HG03442 (cell line): ENCODE measurements around the gene ZBTB20.
A peak's percentile ranks its signal among the peaks of the same experiment; 100 is the strongest.
"Not testable (repeated sequence)": the region's sequence is repeated elsewhere in the genome, so short reads cannot be mapped to it uniquely, and the experiment has no call there.

Experiments used
- ATAC-seq: cut with Tn5 transposase; IDR thresholded peaks from one replicate; pipeline ENCODE4 v1.9.1; 2021; ENCODE audit warnings: mild to moderate bottlenecking, moderate library complexity; ENCODE audit not compliant: unreplicated experiment

Gene ZBTB20

DNA sequence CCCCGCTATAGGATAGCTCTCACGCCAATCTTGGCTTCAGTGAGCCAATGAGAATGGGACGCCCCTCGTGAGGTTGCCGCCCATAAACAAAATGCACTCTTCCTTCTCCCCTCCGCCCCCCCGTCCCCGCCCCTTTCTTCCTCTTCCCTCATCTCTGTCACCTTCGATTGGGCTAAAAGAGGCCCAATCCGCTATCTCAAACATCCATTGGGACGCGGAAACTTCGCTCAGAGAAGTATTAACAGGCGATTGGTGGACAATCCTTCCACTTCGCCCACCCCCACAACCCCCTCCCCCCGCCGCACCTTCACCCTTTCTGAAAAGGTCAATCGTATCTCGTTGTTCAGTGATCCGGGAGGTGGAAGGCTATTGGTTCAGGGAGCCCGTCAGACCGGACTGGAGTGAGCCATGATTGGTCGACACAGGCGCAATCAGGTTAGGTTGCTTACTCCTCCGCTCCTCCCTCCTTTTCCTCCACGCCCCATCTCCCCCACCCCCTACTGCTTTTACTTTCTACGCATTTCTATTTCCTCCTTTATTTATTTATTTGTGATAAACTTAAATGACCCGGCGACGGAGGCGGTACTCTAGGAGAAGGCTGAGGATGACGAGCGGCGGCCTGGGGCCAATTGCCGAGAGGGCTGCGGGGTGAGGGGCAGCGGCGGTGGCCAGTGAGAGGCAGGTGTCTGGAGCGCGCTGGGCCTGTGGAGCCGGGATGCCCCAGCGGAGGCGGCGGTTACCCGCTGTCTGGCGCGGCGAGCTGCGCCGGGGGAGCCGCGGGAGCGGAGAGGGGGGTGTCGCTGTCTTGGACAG, 447 bp upstream of the ZBTB20 start:
- ATAC-seq = peak; percentile 76

DNA sequence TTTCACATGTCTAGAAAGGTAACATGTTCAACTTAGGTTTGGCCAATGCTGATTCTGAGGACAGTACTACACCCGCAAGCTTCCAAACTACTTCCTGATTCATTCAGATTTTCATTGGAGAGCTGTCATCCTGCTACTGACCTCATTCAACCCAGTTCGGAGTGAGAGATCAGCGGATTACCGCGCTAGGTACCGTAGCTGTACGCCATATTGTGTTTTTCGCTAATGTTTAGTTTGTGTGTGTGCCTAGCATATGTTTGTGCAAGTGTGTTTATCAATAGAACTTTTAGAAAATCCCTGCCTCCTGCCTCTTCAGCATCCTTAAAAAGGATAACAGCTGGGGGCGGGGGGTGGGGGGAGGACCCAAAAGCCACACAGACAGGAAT, 1.1 kb downstream of the ZBTB20 start:
- no peak for ATAC-seq

DNA sequence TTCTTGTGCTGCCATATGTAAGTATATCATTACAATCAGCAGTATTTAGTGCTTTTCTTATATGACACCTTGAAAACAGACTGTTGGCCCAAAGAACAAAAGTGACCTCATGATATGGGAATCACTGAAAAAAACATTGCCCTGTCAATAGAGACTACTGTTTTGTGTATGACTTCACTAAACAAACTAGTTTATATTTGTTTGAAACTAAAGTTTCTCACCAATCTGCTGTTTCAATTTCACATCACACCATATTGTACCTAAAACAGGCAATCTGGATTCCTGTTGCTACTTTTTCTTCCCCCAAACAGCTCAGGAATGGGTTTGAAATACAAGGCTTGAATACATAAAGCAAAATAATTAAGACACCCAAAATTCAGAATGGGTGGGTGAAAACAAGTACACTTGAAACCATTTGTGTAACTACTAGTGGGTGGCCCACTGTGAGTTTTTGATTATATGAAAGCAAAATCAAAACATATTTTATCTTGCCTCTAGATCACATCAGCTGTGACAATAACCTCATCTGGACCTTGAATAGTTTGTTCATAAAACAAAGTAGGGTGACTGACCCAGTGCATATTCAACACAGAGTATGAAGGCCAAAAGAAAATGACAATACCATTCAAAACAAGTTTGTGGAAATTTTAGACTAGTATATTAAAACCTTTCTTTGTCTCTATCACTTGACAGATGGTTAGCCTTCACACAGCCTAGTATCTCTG, 5.9 kb downstream of the ZBTB20 start:
- peak; percentile 49 for ATAC-seq

DNA sequence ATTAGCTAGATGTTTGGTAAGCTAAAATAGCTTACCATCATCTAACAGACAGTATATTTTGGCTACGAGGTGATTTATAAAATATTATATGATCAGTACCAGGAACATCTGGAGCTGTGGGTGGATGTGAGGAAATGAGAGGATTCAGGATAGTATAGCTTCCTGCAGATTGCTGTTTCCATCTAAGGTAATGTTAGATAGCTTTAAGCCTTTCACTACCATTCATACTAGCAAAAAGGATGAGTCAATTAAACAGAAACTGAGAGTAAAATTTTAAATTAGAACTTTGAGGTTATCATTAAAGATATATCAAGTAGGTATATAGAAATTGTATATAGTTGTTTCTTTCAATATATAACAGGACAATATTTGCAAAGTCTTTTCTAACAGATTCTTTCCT, 8.0 kb downstream of the ZBTB20 start:
- peak; percentile 42 for ATAC-seq

DNA sequence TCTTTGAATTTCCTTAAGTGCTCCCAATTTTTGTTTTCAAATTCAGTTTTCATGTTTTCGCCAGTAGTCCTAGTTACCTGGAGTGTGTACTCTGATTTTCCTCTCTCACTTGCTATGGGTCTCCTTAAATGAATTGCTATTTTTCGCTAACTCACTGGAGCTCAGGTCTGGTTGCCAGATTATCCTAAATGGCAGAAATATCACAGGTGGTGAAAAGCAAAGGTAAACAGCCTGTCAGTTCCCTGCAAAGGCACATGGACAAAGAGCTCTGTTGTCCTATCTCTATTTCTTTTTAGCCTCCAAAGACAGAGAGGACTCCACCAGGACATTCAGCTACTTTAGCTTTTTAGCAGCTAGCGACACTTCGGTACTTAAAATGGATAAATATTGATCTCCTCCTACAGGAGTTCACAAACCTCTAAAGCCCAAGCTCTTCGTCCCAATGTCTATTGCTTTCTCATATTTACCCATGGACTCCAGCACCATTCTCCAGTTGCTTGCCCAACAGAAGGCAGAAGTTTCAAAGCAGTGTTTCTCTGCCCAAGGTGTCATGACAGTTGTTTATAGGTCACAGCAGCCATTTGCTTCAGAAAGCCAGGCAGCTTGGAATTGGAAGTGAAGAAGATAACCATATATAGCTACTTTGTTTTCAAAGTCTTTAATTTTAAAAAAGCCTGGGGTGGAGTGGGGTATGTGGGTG, 12.3 kb downstream of the ZBTB20 start:
- no peak for ATAC-seq

DNA sequence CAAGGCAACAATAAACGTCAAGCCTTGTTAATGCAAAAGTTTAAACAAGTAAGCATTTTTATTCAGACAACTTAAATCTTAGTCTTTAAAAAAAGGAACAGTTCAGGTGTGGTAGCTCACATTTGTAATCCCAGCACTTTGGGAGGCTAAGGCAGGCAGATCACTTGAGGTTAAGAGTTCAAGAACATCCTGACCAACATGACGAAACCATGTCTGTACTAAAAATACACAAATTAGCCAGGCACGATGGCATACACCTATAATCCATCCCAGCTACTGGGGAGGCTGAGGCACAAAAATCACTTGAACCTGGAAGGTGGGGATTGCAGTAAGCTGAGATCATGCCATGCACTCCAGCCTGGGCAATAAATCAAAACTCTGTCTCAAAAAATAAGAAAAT, 19.9 kb downstream of the ZBTB20 start:
- ATAC-seq = no peak

DNA sequence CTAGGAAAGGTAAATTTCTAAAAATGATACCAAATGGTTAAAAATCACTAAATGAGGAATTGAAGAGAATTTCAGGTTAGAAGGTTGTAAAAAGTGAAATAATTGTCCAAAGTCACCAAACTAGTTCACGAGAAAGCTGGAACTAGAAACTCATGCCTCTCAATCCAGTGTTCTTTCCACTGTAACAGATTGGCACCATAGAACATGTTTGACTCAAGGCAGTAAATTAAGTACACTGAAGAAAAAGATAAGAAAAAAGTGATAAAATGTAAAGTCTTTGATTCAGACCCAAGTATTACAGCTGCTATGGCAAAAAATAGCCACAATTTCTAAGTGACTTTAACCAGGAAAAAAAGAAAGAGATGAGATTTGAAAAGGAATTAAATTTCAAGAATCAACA, 26.5 kb downstream of the ZBTB20 start:
- ATAC-seq = no peak

DNA sequence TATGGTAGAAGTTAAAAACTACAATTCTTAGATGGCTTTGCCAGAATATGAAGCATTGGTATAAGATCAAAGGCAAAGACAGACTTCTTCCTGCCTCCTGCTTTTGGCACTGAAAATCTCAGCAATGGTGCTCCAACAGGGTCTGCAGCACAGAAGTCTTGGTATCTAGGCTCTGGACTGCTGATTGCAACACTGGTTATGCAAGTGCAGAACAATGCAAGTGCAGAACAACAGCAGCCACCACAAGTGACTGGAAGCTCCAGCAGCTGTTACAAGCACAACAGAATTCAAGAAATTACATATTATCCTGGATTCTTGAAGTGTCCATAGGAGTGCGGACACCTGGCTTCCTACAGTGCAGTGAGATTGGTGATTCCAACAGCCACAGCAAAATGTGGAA, 33.7 kb downstream of the ZBTB20 start:
- ATAC-seq = no peak

DNA sequence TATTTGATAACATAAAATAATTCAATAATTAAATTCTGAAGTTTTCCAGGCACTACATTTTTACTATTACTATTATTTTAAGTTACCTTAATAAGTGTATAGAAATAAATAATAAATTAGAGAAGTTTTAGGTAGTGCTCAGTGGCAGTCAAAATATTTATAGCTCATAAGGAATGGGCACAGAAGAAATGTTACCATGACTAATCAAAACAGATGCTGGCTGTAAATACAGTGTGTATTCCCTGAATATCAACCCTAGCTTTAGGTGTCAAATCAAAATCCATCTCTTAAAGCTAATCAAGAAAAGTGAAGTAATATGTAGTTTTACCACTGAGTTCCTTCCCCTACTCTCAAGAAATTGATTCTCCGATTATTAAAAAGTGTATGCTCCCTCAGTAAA, 35.5 kb downstream of the ZBTB20 start:
- no peak for ATAC-seq

DNA sequence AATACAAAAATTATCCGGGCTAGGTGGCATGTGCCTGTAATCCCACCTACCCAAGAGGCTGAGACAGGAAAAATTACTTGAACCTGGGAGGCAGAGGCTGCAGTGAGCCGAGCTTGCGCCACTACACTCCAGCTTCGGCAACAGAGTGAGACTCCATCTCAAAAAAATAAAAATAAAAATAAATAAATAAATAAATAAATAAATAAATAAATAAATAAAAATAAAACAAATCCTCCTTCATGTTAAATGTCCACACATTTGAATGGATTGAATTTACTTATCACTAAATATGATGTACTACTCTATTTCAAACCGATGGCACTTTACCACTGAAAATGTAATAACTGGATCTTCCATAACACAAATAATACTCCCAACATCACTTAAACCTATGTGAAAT, 36.3 kb downstream of the ZBTB20 start:
- no peak for ATAC-seq

DNA sequence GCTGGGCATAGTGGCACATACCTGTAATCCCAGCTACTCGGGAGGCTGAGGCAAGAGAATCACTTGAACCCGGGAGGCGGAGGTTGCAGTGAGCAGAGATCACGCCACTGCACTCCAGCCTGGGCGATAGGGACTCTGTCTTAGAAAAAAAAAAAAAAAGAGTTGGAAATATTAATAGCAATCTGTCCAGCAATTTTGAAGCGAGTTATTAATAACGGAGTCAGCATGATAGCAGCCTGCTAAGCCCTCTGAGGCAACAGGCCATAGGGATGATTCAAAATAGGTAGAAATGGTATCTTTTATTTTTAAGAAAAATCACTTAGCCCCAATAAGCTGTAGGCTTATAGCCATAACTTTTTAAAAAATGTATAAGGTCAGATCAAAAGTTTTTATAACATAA, 37.0 kb downstream of the ZBTB20 start:
- ATAC-seq = not testable (repeated sequence)

DNA sequence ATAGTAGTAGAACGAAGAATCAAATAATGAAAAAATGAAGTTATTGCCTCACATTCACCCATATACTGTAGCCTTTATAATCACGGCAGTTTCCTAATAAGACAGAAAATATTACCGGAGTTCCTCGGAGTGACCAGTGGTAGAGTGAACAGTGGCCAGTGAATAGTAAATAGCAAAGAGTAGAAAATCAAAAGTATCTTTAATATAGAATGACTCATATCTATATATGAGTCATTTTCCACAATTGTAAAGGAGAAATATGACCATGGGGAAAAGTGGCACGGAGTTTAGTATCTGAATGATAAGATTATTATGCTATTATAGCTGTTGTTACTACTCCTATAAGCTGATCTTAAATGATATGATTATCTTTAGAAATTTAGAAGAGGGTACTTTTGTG, 38.5 kb downstream of the ZBTB20 start:
- ATAC-seq = no peak

DNA sequence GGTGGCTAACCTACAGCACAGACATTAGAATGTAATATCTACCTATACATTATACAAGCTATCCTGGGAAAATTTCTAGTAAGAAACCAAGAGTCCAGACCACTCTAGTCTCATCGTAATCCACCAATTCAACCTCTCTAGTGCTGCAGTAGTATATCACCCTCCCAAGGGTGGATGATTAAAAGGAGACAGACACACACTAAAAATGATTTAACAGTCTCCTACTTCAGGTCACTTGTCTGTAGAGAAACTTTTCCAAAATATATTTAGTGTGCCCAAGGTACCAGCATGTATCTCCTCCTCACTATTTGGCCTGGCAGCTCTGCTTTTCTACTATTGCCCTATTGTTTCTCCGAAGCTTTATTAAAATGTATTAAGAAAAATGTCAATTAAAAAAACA, 45.0 kb downstream of the ZBTB20 start:
- no peak for ATAC-seq

DNA sequence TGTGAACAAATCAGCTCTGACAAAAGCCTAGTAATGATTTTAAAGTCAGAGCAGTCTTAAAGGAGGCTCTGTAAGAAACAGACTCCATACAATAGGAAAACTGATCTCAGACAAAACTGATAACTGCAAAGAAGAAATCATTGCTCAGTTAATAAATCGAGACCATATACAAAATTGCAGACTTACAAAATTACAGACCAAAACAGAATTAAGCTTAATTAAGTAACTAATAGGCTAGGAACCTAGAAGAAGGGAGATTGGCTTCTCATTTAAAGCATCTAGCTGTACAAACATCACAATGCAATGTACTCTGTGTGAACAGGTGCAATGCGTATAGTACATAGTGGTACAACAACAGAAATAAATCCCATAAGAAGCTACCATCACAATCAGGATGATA, 46.3 kb downstream of the ZBTB20 start:
- ATAC-seq = no peak

DNA sequence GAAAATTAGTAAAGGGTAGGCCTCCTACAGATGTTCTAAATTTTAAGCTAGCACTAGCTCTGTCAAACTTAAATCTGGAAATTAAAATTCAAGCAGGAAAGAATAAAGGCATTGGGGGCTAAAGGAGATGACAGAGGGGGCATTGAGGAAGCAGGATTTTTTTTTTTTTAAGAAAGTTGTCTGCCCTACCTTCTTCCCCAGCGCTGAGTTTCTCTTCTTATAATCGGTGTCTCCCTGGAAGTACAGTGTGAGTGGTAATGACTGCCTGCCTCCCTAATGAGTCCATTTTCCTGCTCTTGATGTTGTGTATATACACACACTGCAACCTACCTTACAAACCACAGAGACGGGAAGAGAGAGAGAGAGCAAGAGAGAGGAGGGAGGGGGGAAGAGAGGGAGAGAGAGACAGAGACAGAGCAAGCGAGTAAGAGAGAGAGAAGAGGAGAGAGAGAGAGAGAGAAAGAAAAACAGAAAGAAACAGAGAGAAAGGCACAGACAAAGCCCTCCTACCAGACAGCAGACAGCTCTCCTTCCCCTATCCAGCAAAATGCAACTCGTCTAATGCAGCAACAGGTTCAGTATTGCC, 47.0 kb downstream of the ZBTB20 start:
- peak; percentile 79 for ATAC-seq

DNA sequence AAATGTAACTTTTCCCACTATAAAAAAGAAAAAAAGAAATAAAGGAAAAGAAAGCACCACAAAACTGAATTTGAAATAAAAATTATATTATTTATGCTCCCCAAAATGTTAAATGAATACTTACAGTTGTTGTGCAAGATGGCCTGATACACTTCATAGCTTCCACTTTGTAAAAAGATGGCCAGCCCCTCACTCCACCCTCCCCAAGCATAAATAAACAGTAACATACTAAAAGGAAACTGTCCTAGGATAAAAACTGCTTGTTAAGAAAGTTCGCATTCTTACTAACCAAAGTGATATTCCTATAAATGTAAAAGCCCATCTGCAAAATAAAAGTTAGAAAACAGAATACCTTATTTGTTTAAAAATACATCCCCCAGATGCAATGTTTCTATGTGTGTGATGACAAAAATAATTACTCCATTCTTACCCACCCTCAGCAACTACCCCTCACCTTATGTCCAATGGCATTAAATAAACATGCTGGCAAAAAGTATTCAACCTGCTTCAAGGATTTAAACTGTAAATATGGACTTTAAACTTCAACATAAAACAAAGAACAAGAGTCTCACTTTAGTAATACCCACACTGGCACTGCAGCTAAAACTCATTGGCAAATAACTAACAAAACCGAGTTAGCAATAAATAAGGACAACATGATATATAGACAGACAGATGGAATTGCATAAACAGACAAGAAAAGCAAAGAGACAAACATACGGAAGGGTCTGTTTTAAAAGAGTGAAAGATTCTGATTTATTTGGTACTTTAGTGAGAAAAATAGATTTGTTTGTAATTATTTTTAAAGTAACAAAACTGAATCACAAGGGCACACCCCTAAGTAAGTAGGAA, 47.7 kb downstream of the ZBTB20 start:
- no peak for ATAC-seq

DNA sequence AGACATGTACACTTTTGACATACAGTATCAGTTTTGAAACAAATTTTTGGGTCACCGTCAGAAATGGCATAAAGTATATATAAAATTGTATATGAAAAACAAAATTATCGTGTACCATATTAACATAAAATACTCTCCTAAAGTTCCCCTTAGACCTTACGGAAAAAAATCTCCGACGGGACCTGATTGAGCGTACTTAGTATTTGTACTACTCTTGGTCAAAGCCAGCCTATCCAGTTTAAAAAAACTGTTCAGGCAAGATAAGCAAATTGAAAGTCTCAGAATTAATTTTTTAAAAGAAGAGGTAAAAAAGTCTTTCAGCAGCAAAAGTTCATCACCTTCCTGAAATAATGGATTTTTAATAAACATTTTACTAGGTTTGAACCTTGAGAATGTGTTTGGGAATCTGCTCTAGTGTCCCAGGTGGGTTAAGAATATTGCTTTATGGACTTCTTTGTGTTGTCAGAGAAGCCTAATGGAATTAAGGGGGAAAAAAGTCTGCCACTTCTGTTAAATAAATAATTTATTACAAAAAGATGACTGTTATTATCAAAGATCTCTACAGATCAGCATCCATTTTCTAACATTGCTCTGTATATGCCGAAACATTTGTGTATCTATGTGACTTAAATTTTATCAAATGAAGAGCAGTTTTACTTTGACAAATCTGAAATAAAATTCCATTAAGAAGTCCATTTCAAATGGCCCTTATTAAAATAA, 48.6 kb downstream of the ZBTB20 start:
- ATAC-seq = no peak

DNA sequence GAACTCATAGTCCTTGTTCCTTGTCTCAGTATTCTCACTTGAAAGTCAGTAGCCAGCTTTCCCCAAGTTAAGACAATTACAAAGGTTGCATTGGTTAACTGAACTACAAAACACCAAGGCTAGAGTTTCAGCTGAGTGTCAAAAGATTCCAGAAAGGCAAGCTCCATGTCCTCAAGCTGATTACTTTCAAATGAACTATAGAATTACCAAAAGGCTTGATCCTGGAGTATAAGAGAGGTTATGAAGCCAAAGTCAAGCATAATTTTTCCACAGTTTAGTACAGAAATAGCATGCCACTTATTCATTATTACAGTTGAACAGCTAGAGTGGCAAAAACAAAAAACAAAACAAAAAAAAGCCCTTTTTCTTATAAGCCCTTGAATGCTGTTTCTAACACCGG, 51.9 kb downstream of the ZBTB20 start:
- no peak for ATAC-seq

DNA sequence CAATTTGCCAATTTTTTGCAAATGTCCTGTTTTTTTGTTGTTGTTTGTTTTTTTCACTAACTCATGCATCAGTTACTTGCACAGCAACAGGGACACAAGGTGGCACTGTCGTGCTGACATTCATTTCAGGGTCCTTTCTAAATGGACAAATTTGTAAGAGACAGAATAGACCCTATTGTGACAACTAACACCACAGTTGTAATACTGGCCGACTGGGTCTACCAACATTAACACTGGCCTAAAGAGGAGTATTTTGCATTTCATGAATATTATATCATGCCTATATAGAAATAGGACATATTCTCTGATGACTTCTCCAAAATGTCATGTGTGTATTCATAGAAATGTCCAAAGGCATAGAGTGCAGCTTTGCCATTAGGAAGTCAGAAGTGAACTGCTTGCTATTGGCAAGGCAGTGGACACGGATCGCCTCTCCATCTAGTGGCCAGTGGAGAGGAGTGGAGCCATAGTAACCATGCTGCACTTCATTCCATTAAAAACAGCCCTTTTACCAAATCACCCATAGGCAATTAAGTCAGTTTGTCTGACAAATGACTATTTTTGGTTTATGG, 54.8 kb downstream of the ZBTB20 start:
- peak; percentile 79 for ATAC-seq

DNA sequence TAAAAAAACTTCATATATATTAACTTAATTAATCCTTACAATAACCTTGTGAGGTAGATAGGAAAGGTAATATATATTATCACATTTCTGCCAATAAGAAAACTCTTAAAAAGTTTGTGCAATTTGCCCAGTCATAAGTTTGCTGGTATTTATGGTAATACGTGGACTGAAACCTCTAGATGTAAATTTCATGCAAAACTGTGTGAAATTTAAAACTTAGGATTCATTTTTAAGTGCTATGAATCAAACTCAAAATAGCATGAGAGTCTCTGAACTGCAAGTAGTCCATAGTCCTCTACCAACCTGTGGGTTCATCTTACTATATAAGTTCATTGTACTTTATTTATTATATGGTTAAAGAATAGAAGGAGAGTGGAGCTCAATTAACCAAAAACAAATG, 56.4 kb downstream of the ZBTB20 start:
- ATAC-seq = no peak
